ENCODE results near the gene FAAH2.

DNA sequence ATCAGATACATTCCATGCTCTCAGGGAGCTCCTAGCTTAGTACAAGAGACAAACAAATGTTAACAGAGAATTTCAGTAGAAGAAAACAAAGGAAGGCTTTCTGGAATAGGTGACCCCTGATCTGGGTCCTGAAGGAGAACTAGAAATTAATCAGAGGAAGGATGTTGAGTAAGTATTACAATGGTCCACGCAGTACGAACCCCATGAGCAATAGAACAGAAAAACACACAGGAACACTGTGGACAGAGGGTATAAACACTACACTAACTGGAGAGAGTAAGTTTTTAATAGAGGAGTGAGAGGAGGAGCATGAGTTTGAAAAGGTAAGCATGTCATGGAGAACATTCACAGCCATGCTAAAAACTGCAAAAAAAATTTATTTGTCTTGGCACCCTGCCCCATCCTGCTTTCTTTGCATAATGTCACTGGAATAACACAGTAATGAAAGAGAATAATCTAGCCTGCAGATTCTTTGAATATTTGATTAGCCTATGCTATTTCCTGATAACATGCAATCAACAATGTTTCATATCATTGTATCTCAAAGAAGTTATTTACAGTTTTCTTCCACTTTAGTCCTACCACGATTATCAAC is 165.0 kb downstream of the FAAH2 start:
- TF ChIP-seq, protein P1, sequence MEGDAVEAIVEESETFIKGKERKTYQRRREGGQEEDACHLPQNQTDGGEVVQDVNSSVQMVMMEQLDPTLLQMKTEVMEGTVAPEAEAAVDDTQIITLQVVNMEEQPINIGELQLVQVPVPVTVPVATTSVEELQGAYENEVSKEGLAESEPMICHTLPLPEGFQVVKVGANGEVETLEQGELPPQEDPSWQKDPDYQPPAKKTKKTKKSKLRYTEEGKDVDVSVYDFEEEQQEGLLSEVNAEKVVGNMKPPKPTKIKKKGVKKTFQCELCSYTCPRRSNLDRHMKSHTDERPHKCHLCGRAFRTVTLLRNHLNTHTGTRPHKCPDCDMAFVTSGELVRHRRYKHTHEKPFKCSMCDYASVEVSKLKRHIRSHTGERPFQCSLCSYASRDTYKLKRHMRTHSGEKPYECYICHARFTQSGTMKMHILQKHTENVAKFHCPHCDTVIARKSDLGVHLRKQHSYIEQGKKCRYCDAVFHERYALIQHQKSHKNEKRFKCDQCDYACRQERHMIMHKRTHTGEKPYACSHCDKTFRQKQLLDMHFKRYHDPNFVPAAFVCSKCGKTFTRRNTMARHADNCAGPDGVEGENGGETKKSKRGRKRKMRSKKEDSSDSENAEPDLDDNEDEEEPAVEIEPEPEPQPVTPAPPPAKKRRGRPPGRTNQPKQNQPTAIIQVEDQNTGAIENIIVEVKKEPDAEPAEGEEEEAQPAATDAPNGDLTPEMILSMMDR (IDR thresholded peaks at IDR 0.05), result no peak
- no peak for TF ChIP-seq YY1 (IDR thresholded peaks at IDR 0.05; ENCODE audit: low read depth)
- no peak for TF ChIP-seq POLR2AphosphoS5 (IDR thresholded peaks at IDR 0.05; ENCODE audit: low read depth, low read length)
- TF ChIP-seq RAD21 (IDR thresholded peaks at IDR 0.05; ENCODE audit: low read length), result no peak
- TF ChIP-seq JUND (IDR thresholded peaks at IDR 0.05), result no peak
- TF ChIP-seq RFX5 (IDR thresholded peaks at IDR 0.05; ENCODE audit: low read length), result no peak
- TF ChIP-seq FOSL2 (IDR thresholded peaks at IDR 0.05; ENCODE audit: borderline replicate concordance, low read depth), result no peak
- TF ChIP-seq EZH2phosphoT487 (IDR thresholded peaks at IDR 0.05; ENCODE audit: borderline replicate concordance, low read depth), result no peak
- TF ChIP-seq MEF2A (IDR thresholded peaks at IDR 0.05; ENCODE audit: borderline replicate concordance, low read depth), result no peak
- no peak for TF ChIP-seq MXI1 (IDR thresholded peaks at IDR 0.05; ENCODE audit: low read depth, low read length)
- TF ChIP-seq, protein P2, sequence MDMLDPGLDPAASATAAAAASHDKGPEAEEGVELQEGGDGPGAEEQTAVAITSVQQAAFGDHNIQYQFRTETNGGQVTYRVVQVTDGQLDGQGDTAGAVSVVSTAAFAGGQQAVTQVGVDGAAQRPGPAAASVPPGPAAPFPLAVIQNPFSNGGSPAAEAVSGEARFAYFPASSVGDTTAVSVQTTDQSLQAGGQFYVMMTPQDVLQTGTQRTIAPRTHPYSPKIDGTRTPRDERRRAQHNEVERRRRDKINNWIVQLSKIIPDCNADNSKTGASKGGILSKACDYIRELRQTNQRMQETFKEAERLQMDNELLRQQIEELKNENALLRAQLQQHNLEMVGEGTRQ (IDR thresholded peaks at IDR 0.05; ENCODE audit: borderline replicate concordance, low read depth, low read length), result no peak
- TF ChIP-seq CHD2 (IDR thresholded peaks at IDR 0.05; ENCODE audit: low read length, partially characterized antibody), result no peak
- TF ChIP-seq, protein P3, sequence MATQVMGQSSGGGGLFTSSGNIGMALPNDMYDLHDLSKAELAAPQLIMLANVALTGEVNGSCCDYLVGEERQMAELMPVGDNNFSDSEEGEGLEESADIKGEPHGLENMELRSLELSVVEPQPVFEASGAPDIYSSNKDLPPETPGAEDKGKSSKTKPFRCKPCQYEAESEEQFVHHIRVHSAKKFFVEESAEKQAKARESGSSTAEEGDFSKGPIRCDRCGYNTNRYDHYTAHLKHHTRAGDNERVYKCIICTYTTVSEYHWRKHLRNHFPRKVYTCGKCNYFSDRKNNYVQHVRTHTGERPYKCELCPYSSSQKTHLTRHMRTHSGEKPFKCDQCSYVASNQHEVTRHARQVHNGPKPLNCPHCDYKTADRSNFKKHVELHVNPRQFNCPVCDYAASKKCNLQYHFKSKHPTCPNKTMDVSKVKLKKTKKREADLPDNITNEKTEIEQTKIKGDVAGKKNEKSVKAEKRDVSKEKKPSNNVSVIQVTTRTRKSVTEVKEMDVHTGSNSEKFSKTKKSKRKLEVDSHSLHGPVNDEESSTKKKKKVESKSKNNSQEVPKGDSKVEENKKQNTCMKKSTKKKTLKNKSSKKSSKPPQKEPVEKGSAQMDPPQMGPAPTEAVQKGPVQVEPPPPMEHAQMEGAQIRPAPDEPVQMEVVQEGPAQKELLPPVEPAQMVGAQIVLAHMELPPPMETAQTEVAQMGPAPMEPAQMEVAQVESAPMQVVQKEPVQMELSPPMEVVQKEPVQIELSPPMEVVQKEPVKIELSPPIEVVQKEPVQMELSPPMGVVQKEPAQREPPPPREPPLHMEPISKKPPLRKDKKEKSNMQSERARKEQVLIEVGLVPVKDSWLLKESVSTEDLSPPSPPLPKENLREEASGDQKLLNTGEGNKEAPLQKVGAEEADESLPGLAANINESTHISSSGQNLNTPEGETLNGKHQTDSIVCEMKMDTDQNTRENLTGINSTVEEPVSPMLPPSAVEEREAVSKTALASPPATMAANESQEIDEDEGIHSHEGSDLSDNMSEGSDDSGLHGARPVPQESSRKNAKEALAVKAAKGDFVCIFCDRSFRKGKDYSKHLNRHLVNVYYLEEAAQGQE (IDR thresholded peaks at IDR 0.05; ENCODE audit: low read depth, low read length), result no peak
